ENCODE data around the gene INSIG1. TPM values are rescaled to one million over a fixed set of nuclear protein-coding genes. Genes with fewer than 3 reads are reported as not detected.

Gene INSIG1
- total RNA-seq, 1 experiment from 2014 or later = 53.4 TPM

DNA sequence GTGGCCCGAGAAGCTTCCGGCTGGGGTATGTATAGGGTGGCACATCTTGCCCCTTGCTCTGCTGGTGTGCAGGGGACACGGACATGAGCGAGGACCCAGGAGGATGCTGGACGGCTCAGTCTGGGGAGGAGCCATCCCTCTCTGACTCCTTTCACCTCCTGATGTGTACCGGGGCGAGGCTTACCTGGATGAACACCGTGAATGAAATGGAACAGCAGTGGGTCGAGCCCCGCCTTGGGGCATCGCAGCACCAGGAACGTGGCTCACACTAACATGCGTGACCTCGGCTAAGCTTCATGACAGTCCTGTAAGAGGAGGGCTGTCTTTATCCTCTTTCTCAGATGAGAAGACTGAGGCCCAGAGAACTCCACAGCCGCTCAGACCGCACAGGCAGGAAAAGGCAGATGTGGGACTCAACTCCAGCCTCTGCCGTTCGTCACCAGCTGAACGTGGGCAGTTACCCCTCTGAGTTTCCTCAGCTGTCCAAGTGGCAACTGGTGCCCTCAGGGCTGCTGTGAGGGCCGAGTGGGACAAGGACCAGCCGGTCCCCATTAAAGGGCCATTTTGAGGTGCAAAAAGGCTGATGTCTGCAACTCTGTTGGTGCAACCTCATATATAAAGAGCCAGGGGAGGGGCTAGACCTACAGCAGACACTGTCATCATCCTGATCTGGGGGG is 54.5 kb downstream of the INSIG1 start:
- ChIA-PET CTCF (no interaction called here), POLR2A (ENCODE audit: low non-redundant PET) (no interaction called here)
- intact Hi-C loops (cut with micrococcal nuclease; ENCODE audit: unreplicated experiment) = no loop called here
- no TSS peak for BruUV-seq (replicated peaks)
- no peak for DNase-seq (ENCODE audit: low spot score)
- Histone ChIP-seq H3K4me1 (ENCODE audit: insufficient read depth, low read length, poor library complexity, severe bottlenecking) (no peaks in the 10 kb centered on the region), H3K9me3 (ENCODE audit: low read depth, low read length, poor library complexity, severe bottlenecking) (no peaks in the 10 kb centered on the region), H3K27ac (ENCODE audit: low read depth, low read length, poor library complexity, severe bottlenecking) (no peak overlapping the region), H3K4me3 (ENCODE audit: low read depth, low read length, poor library complexity, severe bottlenecking) (no peak overlapping the region), H3K27me3 (replicated peaks; ENCODE audit: insufficient read depth, low read depth, low read length, poor library complexity) (peaks cover 25% of the 10 kb centered on the region), H3K36me3 (ENCODE audit: insufficient read depth, low read length, poor library complexity, severe bottlenecking) (no peaks in the 10 kb centered on the region)
- TF ChIP-seq EZH2 (IDR thresholded peaks at IDR 0.05; ENCODE audit: borderline replicate concordance, low read depth, low read length, poor library complexity, severe bottlenecking) = no peak
- TF ChIP-seq, protein P1, sequence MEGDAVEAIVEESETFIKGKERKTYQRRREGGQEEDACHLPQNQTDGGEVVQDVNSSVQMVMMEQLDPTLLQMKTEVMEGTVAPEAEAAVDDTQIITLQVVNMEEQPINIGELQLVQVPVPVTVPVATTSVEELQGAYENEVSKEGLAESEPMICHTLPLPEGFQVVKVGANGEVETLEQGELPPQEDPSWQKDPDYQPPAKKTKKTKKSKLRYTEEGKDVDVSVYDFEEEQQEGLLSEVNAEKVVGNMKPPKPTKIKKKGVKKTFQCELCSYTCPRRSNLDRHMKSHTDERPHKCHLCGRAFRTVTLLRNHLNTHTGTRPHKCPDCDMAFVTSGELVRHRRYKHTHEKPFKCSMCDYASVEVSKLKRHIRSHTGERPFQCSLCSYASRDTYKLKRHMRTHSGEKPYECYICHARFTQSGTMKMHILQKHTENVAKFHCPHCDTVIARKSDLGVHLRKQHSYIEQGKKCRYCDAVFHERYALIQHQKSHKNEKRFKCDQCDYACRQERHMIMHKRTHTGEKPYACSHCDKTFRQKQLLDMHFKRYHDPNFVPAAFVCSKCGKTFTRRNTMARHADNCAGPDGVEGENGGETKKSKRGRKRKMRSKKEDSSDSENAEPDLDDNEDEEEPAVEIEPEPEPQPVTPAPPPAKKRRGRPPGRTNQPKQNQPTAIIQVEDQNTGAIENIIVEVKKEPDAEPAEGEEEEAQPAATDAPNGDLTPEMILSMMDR (conservative IDR thresholded peaks at IDR 0.05; ENCODE audit: low read depth, low read length) = no peak

DNA sequence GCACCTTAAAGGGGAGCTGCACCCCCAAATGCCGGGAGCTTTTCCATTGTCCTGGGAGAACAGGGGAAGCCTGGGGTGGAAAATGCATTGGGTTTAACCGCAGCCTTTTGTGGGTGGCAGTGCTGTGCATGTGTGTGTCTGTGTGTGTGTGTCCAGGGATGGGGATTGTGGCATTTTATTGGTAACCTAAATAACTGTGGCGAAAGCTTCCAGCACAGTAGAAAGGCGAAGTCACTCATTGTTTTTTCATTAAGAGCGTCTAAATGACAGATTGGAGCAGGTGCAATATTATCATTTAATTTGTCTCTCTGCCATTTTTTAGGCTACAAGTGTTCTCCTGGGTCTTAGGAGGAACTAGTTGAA is 55.1 kb downstream of the INSIG1 start:
- intact Hi-C loops (cut with micrococcal nuclease; ENCODE audit: unreplicated experiment) = no loop called here
- no peak overlapping the region for H3K27ac ChIP-seq (ENCODE audit: low read depth, low read length, poor library complexity, severe bottlenecking)
- ChIA-PET CTCF (no interaction called here), POLR2A (ENCODE audit: low non-redundant PET) (no interaction called here)
- DNase-seq (ENCODE audit: low spot score) = no peak
- H3K27me3 ChIP-seq (replicated peaks; ENCODE audit: insufficient read depth, low read depth, low read length, poor library complexity) = peaks cover 28% of the 10 kb centered on the region
- no peak overlapping the region for H3K4me3 ChIP-seq (ENCODE audit: low read depth, low read length, poor library complexity, severe bottlenecking)
- H3K4me1 ChIP-seq (ENCODE audit: insufficient read depth, low read length, poor library complexity, severe bottlenecking) = no peaks in the 10 kb centered on the region
- H3K36me3 ChIP-seq (ENCODE audit: insufficient read depth, low read length, poor library complexity, severe bottlenecking) = no peaks in the 10 kb centered on the region
- BruUV-seq (replicated peaks) = no TSS peak
- no peaks in the 10 kb centered on the region for H3K9me3 ChIP-seq (ENCODE audit: low read depth, low read length, poor library complexity, severe bottlenecking)
- no peak for TF ChIP-seq EZH2 (IDR thresholded peaks at IDR 0.05; ENCODE audit: borderline replicate concordance, low read depth, low read length, poor library complexity, severe bottlenecking)
- TF ChIP-seq, protein P1 (conservative IDR thresholded peaks at IDR 0.05; ENCODE audit: low read depth, low read length) = no peak

DNA sequence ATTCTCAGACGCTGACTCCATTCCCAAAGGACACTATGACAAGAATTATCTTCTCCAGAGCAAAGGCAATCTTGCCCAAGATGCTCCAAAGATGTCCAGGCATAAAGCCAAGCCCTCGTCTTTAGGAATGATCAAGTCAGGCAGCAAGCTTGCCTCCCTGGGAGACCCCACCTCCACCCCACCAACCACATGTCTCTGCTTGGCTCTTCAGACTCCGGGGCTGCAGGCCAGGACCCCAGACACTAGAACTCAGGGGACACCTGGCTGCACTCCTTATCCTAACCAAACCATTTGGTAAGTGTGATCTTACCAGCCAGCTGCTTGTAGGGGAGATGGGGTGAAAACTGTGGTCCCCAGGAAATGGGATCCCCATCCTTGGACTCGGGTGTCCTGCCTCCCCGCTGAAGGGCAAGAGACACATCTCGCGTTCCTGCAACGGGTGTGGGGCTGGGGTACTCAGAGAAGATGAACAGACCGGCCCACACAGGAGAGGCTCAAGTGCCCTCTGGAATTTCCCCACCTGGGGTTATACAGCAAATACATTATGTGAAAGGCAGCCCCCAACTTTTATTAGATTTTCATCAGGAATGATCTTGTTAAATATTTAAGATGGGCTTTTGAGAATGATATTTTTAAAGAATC is 55.7 kb downstream of the INSIG1 start:
- H3K27me3 ChIP-seq (replicated peaks; ENCODE audit: insufficient read depth, low read depth, low read length, poor library complexity) = peaks cover 28% of the 10 kb centered on the region
- no peaks in the 10 kb centered on the region for H3K36me3 ChIP-seq (ENCODE audit: insufficient read depth, low read length, poor library complexity, severe bottlenecking)
- no TSS peak for BruUV-seq (replicated peaks)
- H3K27ac ChIP-seq (ENCODE audit: low read depth, low read length, poor library complexity, severe bottlenecking) = no peak overlapping the region
- ChIA-PET POLR2A (ENCODE audit: low non-redundant PET) (no interaction called here), CTCF (no interaction called here)
- intact Hi-C loops (cut with micrococcal nuclease; ENCODE audit: unreplicated experiment) = no loop called here
- H3K4me1 ChIP-seq (ENCODE audit: insufficient read depth, low read length, poor library complexity, severe bottlenecking) = no peaks in the 10 kb centered on the region
- H3K4me3 ChIP-seq (ENCODE audit: low read depth, low read length, poor library complexity, severe bottlenecking) = no peak overlapping the region
- H3K9me3 ChIP-seq (ENCODE audit: low read depth, low read length, poor library complexity, severe bottlenecking) = no peaks in the 10 kb centered on the region
- no peak for TF ChIP-seq EZH2 (IDR thresholded peaks at IDR 0.05; ENCODE audit: borderline replicate concordance, low read depth, low read length, poor library complexity, severe bottlenecking)
- TF ChIP-seq, protein P1 (conservative IDR thresholded peaks at IDR 0.05; ENCODE audit: low read depth, low read length) = no peak
- no peak for DNase-seq (ENCODE audit: low spot score)
